SK-N-MC (cell line): ENCODE results near the gene EIF2B1.

Experiments used
- DNase-seq: peaks from one replicate; pipeline ENCODE4 v3.0.0-alpha.2; 2011; ENCODE audit warnings: low read depth, low spot score
- H3K27ac ChIP-seq: fragments of 200-600 bp; sonication (generic); 2 replicates; pipeline ENCODE4 v1.5.1; 2016; ENCODE audit warnings: mixed run types
- H3K36me3 ChIP-seq: fragments of 200-600 bp; sonication (generic); 2 replicates; pipeline ENCODE4 v1.6.1; 2017; ENCODE audit warnings: antibody characterized with exemption, low read length, mixed read lengths; ENCODE audit not compliant: insufficient read depth
- H3K4me3 ChIP-seq: fragments of 200-600 bp; sonication (generic); 2 replicates; pipeline ENCODE4 v1.5.1; 2016
- H3K9ac ChIP-seq: fragments of 200-600 bp; sonication (generic); 2 replicates; pipeline ENCODE4 v1.8.0; 2017; ENCODE audit warnings: mixed run types, mixed read lengths; ENCODE audit not compliant: insufficient read length
- H3K9me3 ChIP-seq: fragments of 200-600 bp; sonication (generic); 2 replicates; pipeline ENCODE4 v1.6.1; 2017; ENCODE audit warnings: low read depth, mild to moderate bottlenecking, antibody characterized with exemption, low read length, moderate library complexity, mixed read lengths
- EZH2 ChIP-seq: fragments of 200-600 bp; sonication (generic); IDR thresholded peaks from one replicate; pipeline ENCODE4 v1.6.1; 2017; ENCODE audit warnings: antibody characterized with exemption
- FOXP2 ChIP-seq: optimal IDR thresholded peaks from 2 replicates; pipeline ENCODE3; 2011; ENCODE audit warnings: mild to moderate bottlenecking, moderate library complexity; ENCODE audit not compliant: insufficient read depth; ENCODE audit errors: extremely low read length, control extremely low read depth
- POLR2AphosphoS5 ChIP-seq: IDR thresholded peaks from 2 replicates; pipeline ENCODE4 v1.6.1; 2012; ENCODE audit warnings: mild to moderate bottlenecking, low read depth, low read length, borderline replicate concordance

EIF2B1 gene

GRCh38 chr12:123578243-123578642, 55.2 kb downstream of the EIF2B1 start:
- Histone ChIP-seq H3K9me3 (no peaks in the 10 kb centered on the region), H3K9ac (no peak overlapping the region), H3K4me3 (no peak overlapping the region), H3K36me3 (no peaks in the 10 kb centered on the region), H3K27ac (no peak overlapping the region)
- DNase-seq: no peak
- TF ChIP-seq EZH2: no peak
- TF ChIP-seq FOXP2: no peak
- no peak for TF ChIP-seq POLR2AphosphoS5

GRCh38 chr12:123576611-123577010, 56.9 kb downstream of the EIF2B1 start:
- H3K9ac ChIP-seq: no peak overlapping the region
- H3K9me3 ChIP-seq: no peaks in the 10 kb centered on the region
- H3K4me3 ChIP-seq: no peak overlapping the region
- H3K27ac ChIP-seq: no peak overlapping the region
- TF ChIP-seq FOXP2 (no peak), POLR2AphosphoS5 (no peak), EZH2 (no peak)
- no peak for DNase-seq
- H3K36me3 ChIP-seq: no peaks in the 10 kb centered on the region

DNA sequence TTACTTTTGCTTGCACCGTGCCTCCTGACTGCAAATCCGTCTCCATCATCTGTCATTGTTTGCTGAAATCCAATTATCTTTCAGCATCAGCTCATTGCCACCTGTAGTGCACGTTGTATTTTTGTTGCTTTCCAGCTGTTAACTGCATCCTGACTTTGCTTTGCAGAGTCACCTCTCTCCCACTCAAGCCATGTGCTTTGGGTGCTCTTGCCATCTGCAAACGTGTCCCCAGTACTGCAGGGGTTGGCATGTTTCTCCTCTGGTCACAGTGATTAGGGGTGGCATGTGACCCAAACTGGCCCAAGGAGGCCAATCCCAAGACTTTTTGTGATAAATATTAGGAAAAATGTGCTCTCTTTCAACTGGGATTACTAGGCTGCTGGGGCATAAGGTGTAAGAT, 59.6 kb downstream of the EIF2B1 start:
- DNase-seq: no peak
- Histone ChIP-seq H3K27ac (no peak overlapping the region), H3K9ac (no peak overlapping the region), H3K9me3 (no peaks in the 10 kb centered on the region), H3K4me3 (no peak overlapping the region), H3K36me3 (no peaks in the 10 kb centered on the region)
- no peak for TF ChIP-seq POLR2AphosphoS5
- no peak for TF ChIP-seq FOXP2
- TF ChIP-seq EZH2: no peak

- Histone ChIP-seq H3K9ac (no peak overlapping the region), H3K9me3 (no peaks in the 10 kb centered on the region), H3K4me3 (no peak overlapping the region), H3K27ac (no peak overlapping the region), H3K36me3 (no peaks in the 10 kb centered on the region)
- TF ChIP-seq EZH2: no peak
- TF ChIP-seq POLR2AphosphoS5: no peak
- no peak for TF ChIP-seq FOXP2
- no peak for DNase-seq
Measured at GRCh38 chr12:123572391-123572790, 61.1 kb downstream of the EIF2B1 start.

DNA sequence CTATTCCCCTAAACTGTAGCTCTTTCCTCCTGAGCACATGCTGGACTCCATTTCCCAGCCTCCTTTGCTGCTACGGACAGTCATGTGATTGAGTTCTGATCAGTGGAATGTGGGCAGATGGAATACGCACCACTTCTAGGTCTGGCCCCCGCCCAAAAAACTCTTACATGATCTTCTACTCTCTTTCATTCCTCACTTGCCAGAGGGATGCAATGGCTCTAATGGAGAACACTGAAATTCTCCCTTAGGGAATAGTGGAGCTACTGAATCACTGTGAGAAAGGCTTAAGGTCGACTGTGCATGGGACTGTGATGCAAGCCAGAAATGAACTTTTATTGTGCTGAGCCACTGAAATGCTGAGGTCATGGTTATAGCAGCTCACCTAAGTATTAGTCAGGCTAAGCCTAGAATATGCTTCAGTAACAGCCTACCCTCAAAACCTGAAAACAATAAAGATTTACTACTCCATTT, 62.1 kb downstream of the EIF2B1 start:
- no peak overlapping the region for H3K9ac ChIP-seq
- no peaks in the 10 kb centered on the region for H3K36me3 ChIP-seq
- H3K9me3 ChIP-seq: no peaks in the 10 kb centered on the region
- H3K4me3 ChIP-seq: 0 out of 2 replicates have a peak overlapping the region, but pooled peaks have one; percentile 6
- no peak overlapping the region for H3K27ac ChIP-seq
- TF ChIP-seq EZH2: no peak
- no peak for TF ChIP-seq FOXP2
- no peak for TF ChIP-seq POLR2AphosphoS5
- DNase-seq: peak; percentile 28
